IMR-90 (cell line): ENCODE results near the gene TIMM8A. TPM values are rescaled to one million over a fixed set of nuclear protein-coding genes. Genes with fewer than 3 reads are reported as not detected.

Source experiments
- ATAC-seq: fragments of 200-7000 bp; cut with Tn5 transposase; 2 replicates; pipeline ENCODE4 v1.9.1; 2020; ENCODE audit warnings: low read depth, mild to moderate bottlenecking, moderate library complexity
- BruUV-seq: library from RNA; stranded (reverse); fragments of 400-500 nt; replicated peaks from 2 replicates; lab custom pipeline; 2021; lab: Mats Ljungman, UMichigan
- CTCF ChIA-PET: fragments of 300-600 bp; formaldehyde crosslinking; extraction: SDS; loops from one replicate; lab custom pipeline; 2021; ENCODE audit warnings: antibody characterized with exemption; lab: Yijun Ruan, JAX
- POLR2A ChIA-PET: fragments of 300-600 bp; sonication (Branson Sonifier 250); formaldehyde crosslinking; loops from one replicate; lab custom pipeline; 2022; ENCODE audit warnings: antibody characterized with exemption; ENCODE audit not compliant: unreplicated experiment; lab: Charles Lee
- DNase-seq: peaks from one replicate; pipeline ENCODE4 v3.0.0; 2013
- H2AFZ ChIP-seq: replicated peaks from 2 replicates; pipeline ENCODE3; 2013; ENCODE audit warnings: low read length, mild to moderate bottlenecking; ENCODE audit not compliant: poor library complexity
- H2AK5ac ChIP-seq: 2 replicates; pipeline ENCODE4 v1.6.1; 2013; ENCODE audit warnings: low read depth, low read length, inconsistent platforms
- H2AK9ac ChIP-seq: replicated peaks from 2 replicates; pipeline ENCODE3; 2013; ENCODE audit warnings: mild to moderate bottlenecking, low read depth, low read length, moderate library complexity; ENCODE audit not compliant: poor library complexity
- H2BK120ac ChIP-seq: 2 replicates; pipeline ENCODE4 v1.6.1; 2013; ENCODE audit warnings: low read depth, low read length, inconsistent platforms
- H2BK15ac ChIP-seq: 3 replicates; pipeline ENCODE4 v1.6.1; 2013; ENCODE audit warnings: low read depth, low read length, inconsistent platforms
- H2BK20ac ChIP-seq: 2 replicates; pipeline ENCODE4 v1.6.1; 2013; ENCODE audit warnings: low read depth, mild to moderate bottlenecking, inconsistent platforms, low read length, moderate library complexity
- H2BK5ac ChIP-seq: 2 replicates; pipeline ENCODE4 v1.6.1; 2013; ENCODE audit warnings: mild to moderate bottlenecking, low read depth, low read length, inconsistent platforms; ENCODE audit not compliant: poor library complexity, severe bottlenecking
- H3K14ac ChIP-seq: replicated peaks from 2 replicates; pipeline ENCODE4 v1.6.1; 2013; ENCODE audit warnings: low read depth, low read length, inconsistent platforms
- H3K18ac ChIP-seq: 2 replicates; pipeline ENCODE4 v1.6.1; 2013; ENCODE audit warnings: low read depth, low read length, control low read depth
- H3K23ac ChIP-seq: 2 replicates; pipeline ENCODE4 v1.6.1; 2013; ENCODE audit warnings: low read depth, low read length, inconsistent platforms
- H3K27ac ChIP-seq: 2 replicates; pipeline ENCODE4 v1.5.1; 2013; ENCODE audit warnings: mild to moderate bottlenecking, control low read depth, low read length; ENCODE audit not compliant: insufficient read depth
- H3K27me3 ChIP-seq: 2 replicates; pipeline ENCODE4 v1.6.1; 2013; ENCODE audit warnings: low read length; ENCODE audit not compliant: control insufficient read depth, insufficient read depth
- H3K36me3 ChIP-seq: 2 replicates; pipeline ENCODE4 v1.6.1; 2013; ENCODE audit warnings: low read length, mixed read lengths; ENCODE audit not compliant: control insufficient read depth, insufficient read depth
- H3K4ac ChIP-seq: 2 replicates; pipeline ENCODE4 v1.6.1; 2013; ENCODE audit warnings: low read depth, low read length, inconsistent platforms
- H3K4me1 ChIP-seq: 2 replicates; pipeline ENCODE4 v1.6.1; 2013; ENCODE audit warnings: low read length, mixed read lengths; ENCODE audit not compliant: control insufficient read depth, insufficient read depth
- H3K4me2 ChIP-seq: 2 replicates; pipeline ENCODE4 v1.6.1; 2013; ENCODE audit warnings: low read depth, mild to moderate bottlenecking, control low read depth, low read length, moderate library complexity
- H3K4me3 ChIP-seq: 2 replicates; pipeline ENCODE4 v1.5.1; 2013; ENCODE audit warnings: low read depth, mild to moderate bottlenecking, control low read depth, low read length, moderate library complexity; ENCODE audit not compliant: insufficient read depth
- H3K56ac ChIP-seq: 2 replicates; pipeline ENCODE4 v1.6.1; 2013; ENCODE audit warnings: low read length, inconsistent platforms; ENCODE audit not compliant: insufficient read depth; ENCODE audit errors: extremely low read depth
- H3K79me1 ChIP-seq, 2 experiments: 2 replicates each; pipeline ENCODE4 v1.6.1; 2013; ENCODE audit warnings: low read length in 2 of 2, inconsistent platforms in 1 of 2, low read depth in 1 of 2
- H3K9ac ChIP-seq: 2 replicates; pipeline ENCODE4 v1.6.1; 2013; ENCODE audit warnings: low read depth, low read length, control low read depth
- H3K9me1 ChIP-seq: 2 replicates; pipeline ENCODE4 v1.6.1; 2013; ENCODE audit warnings: low read length, inconsistent platforms; ENCODE audit not compliant: insufficient read depth
- H3K9me3 ChIP-seq: 2 replicates; pipeline ENCODE4 v1.6.1; 2013; ENCODE audit warnings: low read length; ENCODE audit not compliant: control insufficient read depth, insufficient read depth
- H4K20me1 ChIP-seq: 2 replicates; pipeline ENCODE4 v1.6.1; 2013; ENCODE audit warnings: low read length, inconsistent platforms; ENCODE audit not compliant: insufficient read depth
- H4K5ac ChIP-seq: 2 replicates; pipeline ENCODE4 v1.6.1; 2013; ENCODE audit warnings: mild to moderate bottlenecking, low read depth, low read length, control low read depth
- H4K8ac ChIP-seq, 2 experiments: 2 replicates each; pipeline ENCODE4 v1.6.1; 2013; ENCODE audit warnings: low read depth in 2 of 2, low read length in 2 of 2, control low read depth in 1 of 2, inconsistent platforms in 1 of 2
- H4K91ac ChIP-seq: 2 replicates; pipeline ENCODE4 v1.6.1; 2013; ENCODE audit warnings: low read depth, low read length, inconsistent platforms; ENCODE audit not compliant: insufficient read depth
- BHLHE40 ChIP-seq: fragments of 150-350 bp; IDR thresholded peaks from 2 replicates; pipeline ENCODE4 v1.6.1; 2016; ENCODE audit warnings: mild to moderate bottlenecking, low read depth, low read length
- CEBPB ChIP-seq: IDR thresholded peaks from 2 replicates; pipeline ENCODE4 v1.6.1; 2012; ENCODE audit warnings: low read depth, low read length, improper control_type of control experiment
- CHD1 ChIP-seq: IDR thresholded peaks from 2 replicates; pipeline ENCODE4 v1.6.1; 2012; ENCODE audit warnings: low read depth, low read length, improper control_type of control experiment
- CTCF ChIP-seq: conservative IDR thresholded peaks from 2 replicates; pipeline ENCODE4 v1.5.1; 2012; ENCODE audit warnings: mild to moderate bottlenecking, low read depth, low read length, improper control_type of control experiment
- ELK1 ChIP-seq: fragments of 150-350 bp; IDR thresholded peaks from 2 replicates; pipeline ENCODE4 v1.6.1; 2016; ENCODE audit warnings: low read depth, mild to moderate bottlenecking, low read length, moderate library complexity, borderline replicate concordance
- FOS ChIP-seq: fragments of 150-350 bp; IDR thresholded peaks from 2 replicates; pipeline ENCODE4 v1.6.1; 2016; ENCODE audit warnings: low read depth, low read length
- MAFK ChIP-seq: IDR thresholded peaks from 2 replicates; pipeline ENCODE4 v1.6.1; 2012; ENCODE audit warnings: low read depth, low read length, improper control_type of control experiment
- MAZ ChIP-seq: IDR thresholded peaks from 2 replicates; pipeline ENCODE4 v1.6.1; 2012; ENCODE audit warnings: low read depth, mild to moderate bottlenecking, low read length, improper control_type of control experiment, moderate library complexity, borderline replicate concordance
- MXI1 ChIP-seq: IDR thresholded peaks from 2 replicates; pipeline ENCODE4 v1.6.1; 2012; ENCODE audit warnings: low read depth, mild to moderate bottlenecking, low read length, moderate library complexity, borderline replicate concordance
- NFE2L2 ChIP-seq: fragments of 150-350 bp; IDR thresholded peaks from 2 replicates; pipeline ENCODE4 v1.6.1; 2016; ENCODE audit warnings: low read depth, mild to moderate bottlenecking, low read length
- POLR2A ChIP-seq: IDR thresholded peaks from 2 replicates; pipeline ENCODE4 v1.6.1; 2012; ENCODE audit warnings: mild to moderate bottlenecking, low read depth, low read length
- RAD21 ChIP-seq: IDR thresholded peaks from 2 replicates; pipeline ENCODE4 v1.6.1; 2012; ENCODE audit warnings: low read length, improper control_type of control experiment
- RCOR1 ChIP-seq: IDR thresholded peaks from 2 replicates; pipeline ENCODE4 v1.6.1; 2012; ENCODE audit warnings: mild to moderate bottlenecking, low read length, improper control_type of control experiment; ENCODE audit not compliant: insufficient replicate concordance
- RFX5 ChIP-seq: IDR thresholded peaks from 2 replicates; pipeline ENCODE4 v1.8.0; 2012; ENCODE audit warnings: low read depth, mild to moderate bottlenecking, low read length, moderate library complexity
- SMC3 ChIP-seq: fragments of 150-350 bp; IDR thresholded peaks from 2 replicates; pipeline ENCODE4 v1.6.1; 2016; ENCODE audit warnings: low read depth, mild to moderate bottlenecking, antibody characterized with exemption, low read length, moderate library complexity
- USF2 ChIP-seq: fragments of 150-350 bp; IDR thresholded peaks from 2 replicates; pipeline ENCODE4 v1.6.1; 2017; ENCODE audit warnings: mild to moderate bottlenecking, antibody characterized with exemption, low read length, low read depth
- WGBS, 2 experiments: methylation state at CpG; one replicate each; pipeline versions ENCODE4 v1.1.5 to v1.1.7; 2013; ENCODE audit warnings: missing lambda C conversion rate in 2 of 2; ENCODE audit not compliant: insufficient read length in 1 of 2; ENCODE audit errors: extremely low coverage in 2 of 2; 5-methylcytosine and 5-hydroxymethylcytosine counted together
- dilution Hi-C: fragments of 300-500 bp; cut with HindIII; formaldehyde crosslinking; loops from one replicate; pipeline ENCODE4 v1.14.3; 2018; ENCODE audit warnings: low sequenced_read_pairs; ENCODE audit not compliant: unreplicated experiment
- in situ Hi-C: fragments of 300-500 bp; cut with MboI; formaldehyde crosslinking; loops from 3 replicates; pipeline ENCODE4 v1.14.3; 2019; ENCODE audit warnings: low sequenced_read_pairs, inconsistent platforms, mixed read lengths
- intact Hi-C: fragments of 100-400 bp; cut with micrococcal nuclease; formaldehyde crosslinking; loops from 2 replicates; pipeline ENCODE4 v1.10.0; 2022
- polyA plus RNA-seq, 3 experiments: library from polyadenylated mRNA; depleted of rRNA; stranded (reverse); fragments of >200 nt; gene quantifications; 2 replicates each; pipeline ENCODE4 v1.2.3, GENCODE V29; 2012; ENCODE audit warnings: low replicate concordance in 1 of 3
- total RNA-seq: library from RNA; depleted of rRNA; stranded (reverse); fragments of >200 nt; gene quantifications from 2 replicates; pipeline ENCODE4 v1.2.3, GENCODE V29; 2012

The TIMM8A gene
- total and polyA plus RNA-seq, 2 of the 4 experiments (the other 2 are of a cell fraction), result 2.2 to 11.6 TPM

GRCh38 chrX:101385026-101385684 lies 36.6 kb upstream of the TIMM8A start:
- no peaks in the 10 kb centered on the region for H3K9me3 ChIP-seq
- H3K79me1 ChIP-seq, result no peaks in the 10 kb centered on the region
- H4K5ac ChIP-seq, result no peak overlapping the region
- no peak overlapping the region for H3K4me2 ChIP-seq
- no peak overlapping the region for H3K4me3 ChIP-seq
- BruUV-seq, result no TSS peak
- no peak overlapping the region for H2AFZ ChIP-seq
- dilution Hi-C loops, result no loop called here
- TF ChIP-seq USF2 (no peak), FOS (no peak), RAD21 (no peak), MAFK (no peak), CEBPB (no peak), CTCF (no peak), ELK1 (no peak), CHD1 (no peak), BHLHE40 (no peak), SMC3 (no peak), MXI1 (no peak), RFX5 (no peak), RCOR1 (no peak), MAZ (no peak), NFE2L2 (no peak), POLR2A (no peak)
- H3K9ac ChIP-seq, result no peak overlapping the region
- H3K56ac ChIP-seq, result no peak overlapping the region
- H3K4ac ChIP-seq, result no peak overlapping the region
- H2BK5ac ChIP-seq, result no peak overlapping the region
- no peak overlapping the region for H4K8ac ChIP-seq
- no peaks in the 10 kb centered on the region for H3K36me3 ChIP-seq
- H4K20me1 ChIP-seq, result no peaks in the 10 kb centered on the region
- in situ Hi-C loops, result no loop called here
- H2AK5ac ChIP-seq, result no peak overlapping the region
- ChIA-PET CTCF (no interaction called here), POLR2A (no interaction called here)
- H2BK20ac ChIP-seq, result no peak overlapping the region
- no peaks in the 10 kb centered on the region for H3K4me1 ChIP-seq
- no peaks in the 10 kb centered on the region for H3K9me1 ChIP-seq
- 73% methylated on average over 3 of the region's 7 CpGs; no CpG with 5 or more reads in 1 of the 2 experiments for WGBS, 2 experiments
- H3K27me3 ChIP-seq, result peaks cover 16% of the 10 kb centered on the region
- DNase-seq (no peak), ATAC-seq (no peak)
- H3K23ac ChIP-seq, result no peak overlapping the region
- intact Hi-C loops, result no loop called here
- H4K91ac ChIP-seq, result no peak overlapping the region
- no peak overlapping the region for H2AK9ac ChIP-seq
- H3K18ac ChIP-seq, result no peak overlapping the region
- H3K27ac ChIP-seq, result no peak overlapping the region
- no peak overlapping the region for H3K14ac ChIP-seq
- H2BK15ac ChIP-seq, result no peak overlapping the region
- no peak overlapping the region for H2BK120ac ChIP-seq
